Measurements from ENCODE around the gene ZIM2. TPM values are rescaled to one million over a fixed set of nuclear protein-coding genes. Genes with fewer than 3 reads are reported as not detected.

ZIM2 gene
- polyA plus RNA-seq, 1 donor (not counting 4 experiments of a cell fraction or from before 2014, with no cell fraction given) = not detected

- TF ChIP-seq CTCF (optimal IDR thresholded peaks at IDR 0.05 in 1 of 3, IDR thresholded peaks at IDR 0.05 in 1 of 3, conservative IDR thresholded peaks at IDR 0.05 in 1 of 3; ENCODE audit: extremely low read depth in 1 of 3, insufficient read depth in 2 of 3, low read length in 3 of 3) (no peak), EZH2 (IDR thresholded peaks at IDR 0.05; ENCODE audit: low read length) (no peak)
- dilution Hi-C loops (cut with MboI; ENCODE audit: extremely low pct_ligation_motif_present, low sequenced_read_pairs) = no loop called here
- H3K27me3 ChIP-seq (ENCODE audit: control insufficient read depth, extremely low read depth, insufficient read depth, low read length) = peaks cover 5% of the 10 kb centered on the region
- FAIRE-seq (no peak), DNase-seq (ENCODE audit: low read depth, low spot score) (no peak)
- no peaks in the 10 kb centered on the region for H3K79me2 ChIP-seq (ENCODE audit: control insufficient read depth, insufficient read depth, low read length)
- no peak overlapping the region for H2AFZ ChIP-seq (ENCODE audit: control insufficient read depth, low read length)
- no peaks in the 10 kb centered on the region for H4K20me1 ChIP-seq (ENCODE audit: control insufficient read depth, extremely low read depth, insufficient read depth, low read length)
- no peaks in the 10 kb centered on the region for H3K36me3 ChIP-seq (ENCODE audit: control insufficient read depth in 2 of 2, extremely low read depth in 1 of 2, insufficient read depth in 2 of 2, low read length in 2 of 2)
- H3K9ac ChIP-seq (ENCODE audit: control insufficient read depth, extremely low read depth, insufficient read depth, low read length) = no peak overlapping the region
- H3K9me3 ChIP-seq (ENCODE audit: control insufficient read depth, low read depth, low read length) = peaks cover 15% of the 10 kb centered on the region
- no peak overlapping the region for H3K4me3 ChIP-seq (ENCODE audit: control insufficient read depth in 2 of 3, extremely low read depth in 1 of 3, insufficient read depth in 2 of 3, low read depth in 1 of 3, low read length in 3 of 3)
- H3K4me1 ChIP-seq (ENCODE audit: control insufficient read depth, extremely low read depth, insufficient read depth, low read length) = no peaks in the 10 kb centered on the region
- H3K4me2 ChIP-seq (ENCODE audit: control insufficient read depth, extremely low read depth, insufficient read depth, low read depth, low read length) = no peak overlapping the region
- no peaks in the 10 kb centered on the region for H3K9me1 ChIP-seq (ENCODE audit: control insufficient read depth, extremely low read depth, insufficient read depth, low read length)
- H3K27ac ChIP-seq (ENCODE audit: control insufficient read depth, insufficient read depth, low read length) = no peak overlapping the region
These were observed 3.5 kb downstream of the ZIM2 start for GRCh38 chr19:56837004-56837403.

GRCh38 chr19:56836059-56836458 is 4.5 kb downstream of the ZIM2 start:
- no peak for FAIRE-seq
- H3K27ac ChIP-seq (ENCODE audit: control insufficient read depth, insufficient read depth, low read length) = no peak overlapping the region
- dilution Hi-C loops (cut with MboI; ENCODE audit: extremely low pct_ligation_motif_present, low sequenced_read_pairs) = no loop called here
- H3K4me1 ChIP-seq (ENCODE audit: control insufficient read depth, extremely low read depth, insufficient read depth, low read length) = no peaks in the 10 kb centered on the region
- no peaks in the 10 kb centered on the region for H4K20me1 ChIP-seq (ENCODE audit: control insufficient read depth, extremely low read depth, insufficient read depth, low read length)
- no peak for DNase-seq (ENCODE audit: low read depth, low spot score)
- H3K9ac ChIP-seq (ENCODE audit: control insufficient read depth, extremely low read depth, insufficient read depth, low read length) = no peak overlapping the region
- peaks cover 5% of the 10 kb centered on the region for H3K27me3 ChIP-seq (ENCODE audit: control insufficient read depth, extremely low read depth, insufficient read depth, low read length)
- no peaks in the 10 kb centered on the region for H3K36me3 ChIP-seq (ENCODE audit: control insufficient read depth in 2 of 2, extremely low read depth in 1 of 2, insufficient read depth in 2 of 2, low read length in 2 of 2)
- no peaks in the 10 kb centered on the region for H3K79me2 ChIP-seq (ENCODE audit: control insufficient read depth, insufficient read depth, low read length)
- H3K9me3 ChIP-seq (ENCODE audit: control insufficient read depth, low read depth, low read length) = peaks cover 15% of the 10 kb centered on the region
- no peaks in the 10 kb centered on the region for H3K9me1 ChIP-seq (ENCODE audit: control insufficient read depth, extremely low read depth, insufficient read depth, low read length)
- no peak overlapping the region for H3K4me3 ChIP-seq (ENCODE audit: control insufficient read depth in 2 of 3, extremely low read depth in 1 of 3, insufficient read depth in 2 of 3, low read depth in 1 of 3, low read length in 3 of 3)
- no peak for TF ChIP-seq CTCF (optimal IDR thresholded peaks at IDR 0.05 in 1 of 3, IDR thresholded peaks at IDR 0.05 in 1 of 3, conservative IDR thresholded peaks at IDR 0.05 in 1 of 3; ENCODE audit: extremely low read depth in 1 of 3, insufficient read depth in 2 of 3, low read length in 3 of 3)
- TF ChIP-seq EZH2 (IDR thresholded peaks at IDR 0.05; ENCODE audit: low read length) = no peak
- H2AFZ ChIP-seq (ENCODE audit: control insufficient read depth, low read length) = no peak overlapping the region
- no peak overlapping the region for H3K4me2 ChIP-seq (ENCODE audit: control insufficient read depth, extremely low read depth, insufficient read depth, low read depth, low read length)
